Measurements from ENCODE around the gene GPC5.

GPC5 gene

GRCh38 chr13:91554101-91554500, 155.7 kb downstream of the GPC5 start:
- no peak for TF ChIP-seq CTCF (IDR thresholded peaks at IDR 0.05)
- H3K4me1 ChIP-seq, result peaks cover 0 to 7% (median 0%) of the 10 kb centered on the region in 4 donors

GRCh38 chr13:91557328-91558090, 159.1 kb downstream of the GPC5 start:
- Histone ChIP-seq H3K27ac (no peak overlapping the region), H3K9me3 (no peaks in the 10 kb centered on the region), H3K4me3 (no peak overlapping the region), H3K36me3 (no peaks in the 10 kb centered on the region), H3K27me3 (no peaks in the 10 kb centered on the region), H3K4me1 (peaks cover 0 to 7% (median 0%) of the 10 kb centered on the region in 4 donors)
- intact Hi-C loops (cut with DNase I; ENCODE audit: low total_unique reads), result no loop called here
- no peak for DNase-seq
- no peak for TF ChIP-seq CTCF (IDR thresholded peaks at IDR 0.05)

More at GRCh38 chr13:91554101-91554500, 155.7 kb downstream of the GPC5 start:
- H3K36me3 ChIP-seq, result no peaks in the 10 kb centered on the region
- intact Hi-C loops (cut with DNase I; ENCODE audit: low total_unique reads), result no loop called here
- DNase-seq, result no peak
- no peaks in the 10 kb centered on the region for H3K27me3 ChIP-seq
- H3K9me3 ChIP-seq, result peaks cover 0 to 3% (median 0%) of the 10 kb centered on the region in 3 donors
- no peak overlapping the region for H3K4me3 ChIP-seq
- H3K27ac ChIP-seq, result no peak overlapping the region

GRCh38 chr13:91563799-91564198, 165.4 kb downstream of the GPC5 start:
- no peak overlapping the region for H3K4me3 ChIP-seq
- DNase-seq, result no peak
- no peaks in the 10 kb centered on the region for H3K9me3 ChIP-seq
- intact Hi-C loops (cut with DNase I; ENCODE audit: low total_unique reads), result no loop called here
- H3K36me3 ChIP-seq, result no peaks in the 10 kb centered on the region
- H3K27ac ChIP-seq, result no peak overlapping the region
- no peaks in the 10 kb centered on the region for H3K4me1 ChIP-seq
- no peak for TF ChIP-seq CTCF (IDR thresholded peaks at IDR 0.05)
- H3K27me3 ChIP-seq, result no peaks in the 10 kb centered on the region

GRCh38 chr13:91564396-91564795, 166.0 kb downstream of the GPC5 start:
- TF ChIP-seq CTCF (IDR thresholded peaks at IDR 0.05), result no peak
- Histone ChIP-seq H3K27ac (no peak overlapping the region), H3K4me3 (no peak overlapping the region), H3K27me3 (no peaks in the 10 kb centered on the region), H3K9me3 (no peaks in the 10 kb centered on the region), H3K4me1 (no peaks in the 10 kb centered on the region), H3K36me3 (no peaks in the 10 kb centered on the region)
- intact Hi-C loops (cut with DNase I; ENCODE audit: low total_unique reads), result no loop called here
- DNase-seq, result no peak

- Histone ChIP-seq H3K27ac (no peak overlapping the region), H3K4me1 (no peaks in the 10 kb centered on the region), H3K27me3 (no peaks in the 10 kb centered on the region), H3K36me3 (no peaks in the 10 kb centered on the region), H3K4me3 (no peak overlapping the region), H3K9me3 (no peaks in the 10 kb centered on the region)
- TF ChIP-seq CTCF (IDR thresholded peaks at IDR 0.05), result no peak
- intact Hi-C loops (cut with DNase I; ENCODE audit: low total_unique reads), result no loop called here
- DNase-seq, result no peak
Observed at GRCh38 chr13:91565296-91565695, 166.9 kb downstream of the GPC5 start.

Measured in tibial artery (tissue), 4 donors.